ENCODE data around the gene KRT9. TPM values are rescaled to one million over a fixed set of nuclear protein-coding genes. Genes with fewer than 3 reads are reported as not detected.

Gene KRT9
- total RNA-seq, 3 donors from 2014 or later (not counting 1 experiment from before 2014, with no cell fraction given): not detected

GRCh38 chr17:41548844-41549595, 22.8 kb downstream of the KRT9 start:
- peak; percentile 83 to 91 for DNase-seq
- intact Hi-C loops (cut with micrococcal nuclease): loop anchor here (1.0 to 5.0 kb wide), 3 partner anchors 99 to 642 kb away; no protein-coding TSS in a partner anchor
- peak overlapping the region; percentile 47 for H3K27ac ChIP-seq (ENCODE audit: low read length)
- peaks cover 17% of the 10 kb centered on the region for H3K4me1 ChIP-seq (ENCODE audit: control insufficient read depth, insufficient read depth, low read length)
- TF ChIP-seq, protein P1, sequence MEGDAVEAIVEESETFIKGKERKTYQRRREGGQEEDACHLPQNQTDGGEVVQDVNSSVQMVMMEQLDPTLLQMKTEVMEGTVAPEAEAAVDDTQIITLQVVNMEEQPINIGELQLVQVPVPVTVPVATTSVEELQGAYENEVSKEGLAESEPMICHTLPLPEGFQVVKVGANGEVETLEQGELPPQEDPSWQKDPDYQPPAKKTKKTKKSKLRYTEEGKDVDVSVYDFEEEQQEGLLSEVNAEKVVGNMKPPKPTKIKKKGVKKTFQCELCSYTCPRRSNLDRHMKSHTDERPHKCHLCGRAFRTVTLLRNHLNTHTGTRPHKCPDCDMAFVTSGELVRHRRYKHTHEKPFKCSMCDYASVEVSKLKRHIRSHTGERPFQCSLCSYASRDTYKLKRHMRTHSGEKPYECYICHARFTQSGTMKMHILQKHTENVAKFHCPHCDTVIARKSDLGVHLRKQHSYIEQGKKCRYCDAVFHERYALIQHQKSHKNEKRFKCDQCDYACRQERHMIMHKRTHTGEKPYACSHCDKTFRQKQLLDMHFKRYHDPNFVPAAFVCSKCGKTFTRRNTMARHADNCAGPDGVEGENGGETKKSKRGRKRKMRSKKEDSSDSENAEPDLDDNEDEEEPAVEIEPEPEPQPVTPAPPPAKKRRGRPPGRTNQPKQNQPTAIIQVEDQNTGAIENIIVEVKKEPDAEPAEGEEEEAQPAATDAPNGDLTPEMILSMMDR (IDR thresholded peaks at IDR 0.05): peak; percentile 87
- no peaks in the 10 kb centered on the region for H3K9me3 ChIP-seq (ENCODE audit: control insufficient read depth, insufficient read depth, low read length)
- ATAC-seq: peak; percentile 91 to 95 (median 92)
- Mint-ChIP-seq H3K27ac (peak overlapping the region; percentile 58 to 65), H3K9me3 (peaks cover 0 to 3% of the 10 kb centered on the region in 2 donors), H3K4me1 (peaks cover 9 to 23% of the 10 kb centered on the region in 2 donors), H3K4me3 (peak overlapping the region; percentile 69), H3K27me3 (ENCODE audit: low read depth in 2 of 2) (peaks cover 17 to 20% of the 10 kb centered on the region in 2 donors), H3K36me3 (no peaks in the 10 kb centered on the region)
- no peaks in the 10 kb centered on the region for H3K27me3 ChIP-seq (ENCODE audit: control insufficient read depth, insufficient read depth, low read length)
- no peaks in the 10 kb centered on the region for H3K36me3 ChIP-seq (ENCODE audit: control insufficient read depth, insufficient read depth, low read length)
- WGBS (ENCODE audit: insufficient coverage): 1% methylated on average over 25 of the region's 25 CpGs
- H3K4me3 ChIP-seq (ENCODE audit: low read length): no peak overlapping the region

DNA sequence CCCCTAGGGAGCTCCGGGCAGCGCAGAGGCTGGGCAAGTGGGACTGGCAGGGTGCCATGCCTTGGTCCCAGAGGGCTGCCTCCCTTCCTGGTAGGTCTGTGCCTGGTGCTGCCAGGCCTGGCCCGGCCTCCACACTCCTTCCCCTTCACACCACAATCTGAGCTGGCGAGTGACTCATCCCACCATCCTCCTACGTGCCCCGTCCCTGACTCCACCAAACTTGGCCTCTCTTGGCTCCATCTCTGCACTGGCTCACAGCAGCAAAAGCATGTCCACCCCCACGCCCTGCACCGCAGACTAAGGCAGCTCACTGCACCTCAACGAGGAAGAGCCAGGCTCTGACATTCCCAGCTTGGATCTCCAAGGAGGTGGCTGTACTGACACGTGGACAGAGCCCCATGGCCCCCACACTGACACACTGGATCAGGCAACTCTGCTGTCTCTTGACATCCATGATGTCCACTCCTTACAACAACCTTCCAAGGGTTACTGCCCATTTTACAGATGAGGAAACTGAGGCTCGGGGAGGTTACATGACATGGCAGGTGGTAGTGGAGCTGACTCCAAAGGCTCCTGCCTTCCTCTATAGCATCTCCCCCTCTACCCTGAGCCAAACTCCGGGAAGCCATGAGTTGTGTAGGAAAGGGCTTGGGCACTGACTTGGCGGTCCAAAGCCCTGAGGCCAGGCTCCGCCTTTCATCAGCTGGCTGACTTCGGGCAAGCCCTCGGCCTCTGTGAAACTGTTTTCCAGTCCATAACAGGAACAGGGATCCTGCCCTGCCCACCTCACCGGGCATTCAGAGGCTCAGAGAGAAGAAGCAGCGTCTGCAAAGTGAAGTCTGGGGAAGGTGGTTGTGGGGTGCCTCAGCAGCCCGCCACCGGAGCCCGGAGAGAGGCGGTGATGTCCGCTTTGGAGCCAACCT, 23.7 kb downstream of the KRT9 start:
- no peak overlapping the region for H3K4me3 ChIP-seq (ENCODE audit: low read length)
- H3K4me1 Mint-ChIP-seq: peaks cover 9 to 23% of the 10 kb centered on the region in 2 donors
- H3K4me1 ChIP-seq (ENCODE audit: control insufficient read depth, insufficient read depth, low read length): peaks cover 17% of the 10 kb centered on the region
- H3K9me3 Mint-ChIP-seq: peaks cover 0 to 3% of the 10 kb centered on the region in 2 donors
- H3K27me3 Mint-ChIP-seq (ENCODE audit: low read depth in 2 of 2): peaks cover 11 to 17% of the 10 kb centered on the region in 2 donors
- H3K36me3 Mint-ChIP-seq: no peaks in the 10 kb centered on the region
- TF ChIP-seq, protein P1 (IDR thresholded peaks at IDR 0.05): no peak
- 43% methylated on average over 23 of the region's 23 CpGs for WGBS (ENCODE audit: insufficient coverage)
- peak in 2 of 3 donors; percentile 1 to 32 for ATAC-seq
- intact Hi-C loops (cut with micrococcal nuclease): loop anchor here (5.0 kb wide), 1 partner anchor 641 kb away; no protein-coding TSS in a partner anchor
- peak overlapping the region; percentile 47 for H3K27ac ChIP-seq (ENCODE audit: low read length)
- no peaks in the 10 kb centered on the region for H3K36me3 ChIP-seq (ENCODE audit: control insufficient read depth, insufficient read depth, low read length)
- no peaks in the 10 kb centered on the region for H3K27me3 ChIP-seq (ENCODE audit: control insufficient read depth, insufficient read depth, low read length)
- peak overlapping the region; percentile 42 for H3K4me3 Mint-ChIP-seq
- no peaks in the 10 kb centered on the region for H3K9me3 ChIP-seq (ENCODE audit: control insufficient read depth, insufficient read depth, low read length)
- no peak for DNase-seq
- peak overlapping the region in 1 of 2 donors; percentile 65 for H3K27ac Mint-ChIP-seq

DNA sequence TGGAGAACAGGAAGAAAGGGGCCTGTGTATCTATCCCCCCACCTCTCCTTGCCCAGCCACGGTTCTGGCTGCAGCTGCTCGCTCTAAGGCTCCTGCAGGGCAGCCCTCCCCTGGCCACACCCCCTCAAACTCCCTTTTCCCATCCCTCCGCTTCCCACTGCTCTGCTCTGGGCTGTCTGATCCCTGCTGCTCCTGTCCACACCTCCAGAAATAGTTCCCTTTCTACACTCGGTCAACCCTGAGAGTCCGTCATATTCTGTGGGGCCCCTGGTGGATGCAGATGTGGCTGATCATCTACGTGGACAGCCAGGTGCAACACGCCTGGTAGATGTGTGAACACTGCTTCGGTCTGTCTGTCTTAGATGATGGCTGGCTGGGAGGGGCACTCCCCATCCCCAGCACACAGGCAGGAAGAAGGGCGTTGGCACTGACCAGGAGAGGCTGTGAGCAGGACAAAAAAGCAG, 24.4 kb downstream of the KRT9 start:
- DNase-seq (no peak), ATAC-seq (no peak)
- Mint-ChIP-seq H3K9me3 (peaks cover 0 to 3% of the 10 kb centered on the region in 2 donors), H3K27me3 (ENCODE audit: low read depth in 2 of 2) (peaks cover 6 to 17% of the 10 kb centered on the region in 2 donors), H3K4me1 (peaks cover 9 to 23% of the 10 kb centered on the region in 2 donors), H3K4me3 (no peak overlapping the region), H3K27ac (peak overlapping the region in 1 of 2 donors; percentile 47), H3K36me3 (no peaks in the 10 kb centered on the region)
- Histone ChIP-seq H3K27ac (ENCODE audit: low read length) (no peak overlapping the region), H3K4me3 (ENCODE audit: low read length) (no peak overlapping the region), H3K27me3 (ENCODE audit: control insufficient read depth, insufficient read depth, low read length) (no peaks in the 10 kb centered on the region), H3K4me1 (ENCODE audit: control insufficient read depth, insufficient read depth, low read length) (peaks cover 17% of the 10 kb centered on the region), H3K36me3 (ENCODE audit: control insufficient read depth, insufficient read depth, low read length) (no peaks in the 10 kb centered on the region), H3K9me3 (ENCODE audit: control insufficient read depth, insufficient read depth, low read length) (no peaks in the 10 kb centered on the region)
- intact Hi-C loops (cut with micrococcal nuclease): loop anchor here (5.0 kb wide), 1 partner anchor 640 kb away; no protein-coding TSS in a partner anchor
- WGBS (ENCODE audit: insufficient coverage): 68% methylated on average over 9 of the region's 9 CpGs
- TF ChIP-seq, protein P1 (IDR thresholded peaks at IDR 0.05): no peak

Measured in natural killer cell (primary cell).